ENCODE results near the gene POFUT2.

POFUT2 gene

DNA sequence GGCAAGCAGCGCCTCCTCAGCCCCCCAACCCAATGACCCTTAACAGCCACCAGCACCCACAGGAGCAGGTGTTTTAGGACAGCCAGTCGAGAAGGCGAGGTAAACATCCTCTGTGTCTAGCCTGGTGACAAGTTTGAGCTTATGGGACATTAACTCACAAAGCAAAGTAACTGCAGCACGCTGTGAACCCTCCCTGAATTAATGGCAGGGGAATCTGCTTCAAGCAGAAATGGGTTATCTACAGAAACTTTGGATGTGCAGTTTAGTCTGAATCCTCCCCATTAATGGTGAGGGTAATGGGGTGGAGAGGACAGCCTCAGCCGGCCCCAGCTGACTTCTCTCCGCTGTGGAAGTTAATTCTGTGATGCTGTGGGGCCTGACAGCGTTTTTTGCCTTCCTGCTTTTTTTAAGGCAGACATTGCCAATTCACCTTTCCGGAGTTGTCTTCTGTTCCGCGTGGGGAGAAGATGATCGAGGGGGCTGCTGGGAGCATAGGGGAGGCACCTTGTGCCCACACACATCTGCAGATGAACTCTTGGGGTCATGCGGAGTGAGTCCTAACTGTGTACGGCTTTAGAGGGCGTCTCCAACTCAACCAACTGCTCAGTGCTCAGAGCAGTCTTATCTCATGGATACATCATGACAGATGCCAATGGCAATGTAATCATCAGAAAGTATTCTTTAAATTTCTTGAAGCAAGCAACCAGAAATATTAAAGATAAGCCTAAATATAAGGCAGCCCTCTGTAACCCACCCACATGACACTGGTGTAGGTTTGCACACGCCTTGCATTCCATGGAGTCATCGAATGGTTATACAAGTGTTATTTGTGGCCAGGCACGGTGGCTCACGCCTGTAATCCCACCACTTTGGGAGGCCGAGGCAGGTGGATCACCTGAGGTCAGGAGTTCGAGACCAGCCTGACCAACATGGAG lies 41.0 kb downstream of the POFUT2 start:
- DNase-seq (ENCODE audit: low read depth), result no peak
- TF ChIP-seq, protein P1, sequence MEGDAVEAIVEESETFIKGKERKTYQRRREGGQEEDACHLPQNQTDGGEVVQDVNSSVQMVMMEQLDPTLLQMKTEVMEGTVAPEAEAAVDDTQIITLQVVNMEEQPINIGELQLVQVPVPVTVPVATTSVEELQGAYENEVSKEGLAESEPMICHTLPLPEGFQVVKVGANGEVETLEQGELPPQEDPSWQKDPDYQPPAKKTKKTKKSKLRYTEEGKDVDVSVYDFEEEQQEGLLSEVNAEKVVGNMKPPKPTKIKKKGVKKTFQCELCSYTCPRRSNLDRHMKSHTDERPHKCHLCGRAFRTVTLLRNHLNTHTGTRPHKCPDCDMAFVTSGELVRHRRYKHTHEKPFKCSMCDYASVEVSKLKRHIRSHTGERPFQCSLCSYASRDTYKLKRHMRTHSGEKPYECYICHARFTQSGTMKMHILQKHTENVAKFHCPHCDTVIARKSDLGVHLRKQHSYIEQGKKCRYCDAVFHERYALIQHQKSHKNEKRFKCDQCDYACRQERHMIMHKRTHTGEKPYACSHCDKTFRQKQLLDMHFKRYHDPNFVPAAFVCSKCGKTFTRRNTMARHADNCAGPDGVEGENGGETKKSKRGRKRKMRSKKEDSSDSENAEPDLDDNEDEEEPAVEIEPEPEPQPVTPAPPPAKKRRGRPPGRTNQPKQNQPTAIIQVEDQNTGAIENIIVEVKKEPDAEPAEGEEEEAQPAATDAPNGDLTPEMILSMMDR (IDR thresholded peaks at IDR 0.05; ENCODE audit: control insufficient read depth, insufficient read depth, low read depth, low read length, missing control alignments), result no peak
- H3K4me3 ChIP-seq (ENCODE audit: control insufficient read depth, low read depth, low read length), result no peak overlapping the region

DNA sequence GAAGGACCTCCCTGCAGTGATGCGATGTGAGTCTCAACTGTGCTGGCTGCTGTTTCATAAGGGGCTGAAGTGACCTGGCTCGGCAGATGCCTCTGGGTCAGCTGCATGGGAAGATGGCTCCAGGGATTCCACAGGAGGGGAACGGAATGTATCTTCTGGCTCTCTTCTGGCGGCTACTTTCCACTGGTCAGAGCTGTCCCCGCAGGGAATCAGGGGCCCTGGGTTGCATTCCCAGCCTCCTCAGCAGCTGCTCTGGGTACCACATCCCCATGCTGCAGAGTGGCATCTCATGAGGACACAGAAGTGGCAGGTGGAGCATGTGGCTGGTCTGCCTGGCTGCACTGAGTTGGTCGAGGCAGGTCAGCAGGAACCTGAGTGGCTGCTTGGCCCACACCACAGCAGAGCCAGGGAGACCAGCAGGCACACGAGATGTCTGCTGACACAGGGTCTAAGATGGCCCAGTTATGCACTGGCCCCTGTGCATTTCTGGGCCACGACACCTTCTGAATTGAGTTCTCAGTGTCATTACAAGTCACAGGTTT lies 42.8 kb downstream of the POFUT2 start:
- TF ChIP-seq, protein P1 (IDR thresholded peaks at IDR 0.05; ENCODE audit: control insufficient read depth, insufficient read depth, low read depth, low read length, missing control alignments), result no peak
- no peak for DNase-seq (ENCODE audit: low read depth)
- H3K4me3 ChIP-seq (ENCODE audit: control insufficient read depth, low read depth, low read length), result no peak overlapping the region

DNA sequence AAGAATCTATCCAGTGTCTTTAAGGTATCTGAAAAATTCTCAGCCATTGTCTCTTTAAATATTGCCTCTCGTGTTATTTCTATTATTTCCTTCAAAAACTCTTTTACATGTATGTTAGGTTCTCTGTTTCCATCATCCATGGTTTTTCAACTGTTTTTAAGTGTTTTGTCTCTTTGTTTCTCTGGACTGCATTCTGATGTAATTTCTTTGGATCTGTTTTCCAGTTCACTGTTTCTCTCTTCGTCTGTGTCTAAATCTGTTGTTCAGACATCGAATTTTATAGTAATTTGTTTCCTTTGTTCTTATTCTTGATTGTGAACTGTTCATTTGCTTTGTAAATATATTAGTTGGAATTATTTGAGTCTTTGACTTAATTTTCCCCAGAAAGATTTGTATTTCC lies 44.1 kb downstream of the POFUT2 start:
- no peak for DNase-seq (ENCODE audit: low read depth)
- no peak overlapping the region for H3K4me3 ChIP-seq (ENCODE audit: control insufficient read depth, low read depth, low read length)
- TF ChIP-seq, protein P1 (IDR thresholded peaks at IDR 0.05; ENCODE audit: control insufficient read depth, insufficient read depth, low read depth, low read length, missing control alignments), result no peak

DNA sequence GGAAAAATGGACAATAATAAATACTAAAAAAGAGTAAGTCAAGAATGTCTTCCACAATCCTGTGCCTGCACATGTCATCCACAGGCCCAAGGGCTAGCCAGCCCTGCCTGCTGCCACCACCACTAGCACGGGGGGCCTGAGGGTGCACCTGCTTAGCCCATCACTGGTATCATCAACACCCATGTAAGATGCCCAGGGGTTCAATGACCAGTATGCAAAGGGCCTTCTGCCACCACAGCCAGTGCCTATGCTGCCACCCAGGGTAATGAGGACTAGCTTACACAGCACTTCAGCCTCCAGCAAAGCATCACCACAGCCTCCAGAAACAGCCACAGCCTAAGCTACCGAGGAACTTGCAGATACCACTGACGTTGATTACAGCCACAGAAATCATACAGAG lies 46.3 kb downstream of the POFUT2 start:
- H3K4me3 ChIP-seq (ENCODE audit: control insufficient read depth, low read depth, low read length), result no peak overlapping the region
- DNase-seq (ENCODE audit: low read depth), result no peak
- TF ChIP-seq, protein P1 (IDR thresholded peaks at IDR 0.05; ENCODE audit: control insufficient read depth, insufficient read depth, low read depth, low read length, missing control alignments), result no peak

DNA sequence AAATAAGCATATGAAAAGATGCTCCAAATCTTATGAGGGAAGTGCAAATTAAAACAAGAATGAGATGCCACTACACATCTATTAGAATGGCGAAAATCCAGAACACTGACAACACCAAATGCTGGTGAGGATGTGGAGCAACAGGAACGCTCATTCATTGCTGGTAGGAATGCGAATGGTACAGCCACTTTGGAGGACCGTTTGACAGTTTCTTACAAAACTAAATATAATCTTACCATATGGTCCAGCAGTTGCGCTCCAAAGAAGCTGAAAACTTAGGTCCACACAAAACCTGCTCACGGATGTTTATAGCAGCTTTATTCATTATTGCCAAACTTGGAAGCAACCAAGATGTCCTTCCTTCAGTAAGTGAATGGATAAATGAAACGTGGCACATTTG lies 50.3 kb downstream of the POFUT2 start:
- TF ChIP-seq, protein P1 (IDR thresholded peaks at IDR 0.05; ENCODE audit: control insufficient read depth, insufficient read depth, low read depth, low read length, missing control alignments), result no peak
- no peak for DNase-seq (ENCODE audit: low read depth)
- no peak overlapping the region for H3K4me3 ChIP-seq (ENCODE audit: control insufficient read depth, low read depth, low read length)

DNA sequence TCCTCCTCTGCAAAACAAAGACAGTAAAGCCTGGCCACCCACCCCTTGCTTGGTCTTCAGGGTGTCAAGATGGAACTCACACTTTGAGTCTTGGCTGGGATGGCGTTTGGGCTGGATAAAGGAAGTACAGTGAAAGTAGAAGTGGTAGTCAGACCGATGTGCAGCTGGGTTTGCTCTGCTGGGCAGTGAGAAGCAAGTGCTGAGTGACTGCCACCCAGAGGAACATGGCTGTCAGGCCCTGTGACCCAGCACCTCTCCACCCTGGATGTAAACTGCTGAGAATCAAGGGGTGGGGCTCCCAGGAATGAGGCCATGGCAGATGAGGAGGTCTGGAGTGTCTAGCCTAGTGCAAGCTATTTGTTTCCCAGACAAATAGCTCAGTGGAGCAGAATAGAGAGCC lies 51.2 kb downstream of the POFUT2 start:
- DNase-seq (ENCODE audit: low read depth), result no peak
- TF ChIP-seq, protein P1 (IDR thresholded peaks at IDR 0.05; ENCODE audit: control insufficient read depth, insufficient read depth, low read depth, low read length, missing control alignments), result no peak
- no peak overlapping the region for H3K4me3 ChIP-seq (ENCODE audit: control insufficient read depth, low read depth, low read length)
